Fibroblast of skin of right biceps (primary cell): ENCODE measurements around the gene CCNYL1.
"Not testable (repeated sequence)": the region's sequence is repeated elsewhere in the genome, so short reads cannot be mapped to it uniquely, and the experiment has no call there.

Source experiments
- DNase-seq: peaks from one replicate; pipeline ENCODE4 v3.0.0-alpha.2; 2013

CCNYL1 gene

DNA sequence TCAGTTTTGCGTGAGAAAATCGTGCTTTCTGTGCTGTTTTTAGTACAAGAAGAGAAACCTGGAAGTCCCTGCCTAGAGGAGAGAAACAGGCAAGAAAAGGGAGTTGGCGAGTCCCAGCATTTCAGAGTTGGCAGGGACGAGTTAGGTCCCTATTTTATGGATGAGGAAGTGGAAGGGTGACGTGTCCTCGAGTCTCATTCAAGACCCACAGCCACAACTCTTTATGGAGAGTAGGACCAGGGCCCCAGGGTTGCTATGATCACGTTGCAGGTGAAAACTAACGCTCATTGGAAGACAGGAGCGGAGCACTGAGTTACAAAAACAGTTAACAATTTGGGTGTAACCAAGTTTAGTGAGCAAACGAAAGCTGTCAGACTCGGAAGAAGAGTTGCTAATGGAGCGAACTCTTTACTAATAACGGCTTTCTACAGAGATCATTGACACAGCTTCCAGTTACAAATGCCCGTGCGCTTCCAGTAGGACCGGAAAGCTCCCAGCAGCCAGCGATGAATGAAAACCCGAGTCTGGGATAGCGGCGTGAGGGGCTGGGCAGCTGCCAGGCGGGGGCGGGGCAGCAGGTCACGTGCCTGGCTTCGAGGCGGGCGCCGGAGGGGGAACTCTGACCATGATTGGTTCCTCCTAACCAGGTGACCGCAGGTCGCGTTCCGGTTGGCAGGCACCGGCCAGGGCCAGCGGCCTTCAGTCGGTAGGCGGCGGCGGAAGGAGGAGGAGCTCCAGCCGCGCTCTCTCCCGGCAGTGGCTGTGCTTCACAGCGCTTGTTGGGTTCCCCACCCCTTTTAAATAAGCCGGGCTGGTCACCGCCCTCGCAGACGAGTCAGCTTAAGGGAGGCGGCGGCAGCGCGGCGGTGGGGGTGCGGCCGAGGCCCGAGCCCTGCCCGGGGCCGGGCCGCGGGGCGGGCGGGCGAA, at the start of gene CCNYL1:
Gene CCNYL1 (plus strand): TSS at position 827 of the 927 bp plus-strand sequence. CDS start 257 bp downstream, outside the sequence.
- DNase-seq = peak; percentile 99

DNA sequence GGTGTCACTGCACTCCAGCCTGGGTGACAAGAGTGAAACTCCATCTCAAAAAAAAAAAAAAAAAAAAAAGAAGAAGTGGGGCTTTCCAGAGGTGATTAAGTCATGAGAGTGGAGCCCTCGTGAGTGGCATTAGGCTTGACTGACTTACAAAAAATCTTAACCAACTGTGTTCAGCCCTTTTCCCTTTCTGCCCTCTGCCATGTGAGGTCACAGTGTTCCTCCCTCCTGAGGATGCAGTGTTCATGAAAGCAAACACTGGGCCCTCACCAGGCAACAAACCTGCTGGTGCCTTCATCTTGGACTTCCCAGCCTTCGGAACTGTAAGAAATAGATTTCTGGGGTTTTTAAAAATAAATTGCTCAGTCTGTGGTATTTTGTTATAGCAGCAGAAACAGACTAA, 49.2 kb upstream of the CCNYL1 start:
- no peak for DNase-seq

DNA sequence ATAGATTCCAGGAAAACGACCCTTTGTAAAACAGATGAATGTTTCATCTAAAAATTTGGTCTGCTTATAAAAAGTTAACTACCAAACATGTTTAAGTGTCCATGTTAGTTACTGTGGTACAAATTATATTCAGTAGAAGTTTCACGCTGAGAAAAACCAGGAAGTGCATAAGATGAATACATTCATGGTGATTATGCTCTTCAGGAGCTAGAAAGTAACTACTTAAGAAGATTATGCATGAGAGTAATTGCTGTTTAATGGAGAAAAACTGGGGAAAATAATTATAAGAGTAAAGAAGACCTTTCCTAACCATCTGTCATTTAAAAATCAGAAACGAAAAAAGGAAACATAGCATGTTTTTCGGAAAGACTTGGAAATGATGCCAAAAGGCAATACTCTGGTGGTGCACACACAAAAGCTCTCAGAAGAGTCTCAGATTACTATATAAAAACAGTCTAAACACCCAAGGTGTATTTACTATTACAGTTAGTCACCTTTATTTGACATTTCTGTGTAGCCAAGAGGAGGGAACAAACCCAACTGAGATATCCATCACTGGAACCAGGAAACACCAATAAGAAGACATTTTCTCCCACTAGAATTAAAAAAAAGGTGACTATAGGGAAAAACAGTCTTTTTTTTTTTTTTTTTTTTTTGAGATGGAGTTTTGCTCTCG, 47.4 kb upstream of the CCNYL1 start:
- no peak for DNase-seq

DNA sequence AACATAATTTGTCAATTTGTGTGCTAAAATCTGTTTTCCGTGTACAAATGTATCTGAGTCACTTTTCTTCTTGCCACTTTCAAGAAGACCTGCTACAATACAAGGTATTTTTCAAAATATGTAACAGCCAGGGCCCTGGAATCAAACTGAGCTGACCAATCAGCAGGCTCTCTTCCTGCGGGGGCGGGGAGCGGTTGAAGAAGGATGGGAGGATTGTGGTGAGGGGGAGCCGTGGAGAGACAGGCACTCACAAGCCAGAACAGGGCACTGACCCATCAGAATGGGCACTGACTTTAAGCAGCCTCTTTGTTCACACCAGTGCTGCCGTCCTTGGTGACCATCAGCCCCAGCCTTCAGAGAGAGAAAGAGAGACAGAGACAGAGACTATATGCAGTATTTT, 40.6 kb upstream of the CCNYL1 start:
- no peak for DNase-seq

DNA sequence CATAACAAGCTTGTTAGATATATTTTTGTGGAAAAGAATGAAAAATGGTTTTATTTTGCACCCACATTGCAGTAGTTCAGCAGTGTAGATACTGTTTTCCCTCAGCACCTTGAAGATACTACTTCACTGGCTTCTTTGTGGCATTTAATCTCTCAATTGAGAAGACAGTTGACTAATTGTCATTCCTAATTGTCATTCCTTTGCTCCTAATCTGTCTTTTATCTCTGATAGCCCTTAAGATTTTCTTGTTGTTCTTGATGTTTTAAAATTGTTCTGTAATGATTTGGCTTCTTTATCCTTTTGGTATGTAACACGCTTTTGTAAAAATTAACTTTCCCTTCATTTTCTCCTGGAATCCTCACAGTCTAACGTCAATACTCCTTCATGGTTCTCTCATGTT, 38.0 kb upstream of the CCNYL1 start:
- DNase-seq = no peak

DNA sequence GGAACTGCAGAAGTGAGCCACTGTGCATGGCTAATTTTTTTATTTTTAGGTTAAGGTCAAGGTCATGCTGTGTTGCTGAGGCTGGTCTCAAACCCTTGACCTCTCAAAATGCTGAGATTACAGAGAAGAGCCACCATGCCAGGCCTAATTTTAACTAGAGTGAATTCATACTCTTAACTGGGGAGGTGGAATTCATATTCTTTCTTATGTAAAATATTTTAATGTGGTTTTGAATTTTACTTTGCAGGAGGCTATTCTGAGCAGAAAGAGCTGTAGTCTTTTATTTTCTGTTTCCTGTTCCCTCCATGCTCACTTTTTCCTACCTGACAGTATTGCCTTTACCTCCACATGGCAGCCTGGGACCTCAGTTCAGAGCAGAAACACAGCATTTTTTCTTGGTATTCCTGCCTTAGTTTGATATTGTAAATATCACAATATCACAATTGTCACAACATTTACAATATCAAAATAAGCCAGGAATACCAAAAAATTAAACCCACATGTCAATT, 37.1 kb upstream of the CCNYL1 start:
- DNase-seq = no peak

DNA sequence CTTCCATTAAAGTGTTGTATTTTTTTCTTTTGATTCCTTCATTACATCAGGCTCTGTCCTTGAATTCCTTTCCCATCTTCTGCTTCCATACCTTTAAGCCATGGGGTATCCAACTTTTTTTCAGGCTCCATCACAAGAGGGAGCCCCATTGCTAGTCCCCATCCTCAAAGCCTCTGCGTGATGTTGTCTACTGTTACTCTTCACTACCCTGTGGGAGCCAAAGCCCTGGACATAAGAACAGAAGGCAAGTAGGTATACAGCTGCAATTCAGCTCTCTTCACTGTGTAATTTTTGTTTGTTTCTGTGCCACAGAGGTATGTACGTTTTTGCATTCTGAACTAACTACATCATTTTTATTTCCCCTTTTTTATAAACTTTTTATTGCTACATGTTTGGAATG, 36.6 kb upstream of the CCNYL1 start:
- DNase-seq = no peak

DNA sequence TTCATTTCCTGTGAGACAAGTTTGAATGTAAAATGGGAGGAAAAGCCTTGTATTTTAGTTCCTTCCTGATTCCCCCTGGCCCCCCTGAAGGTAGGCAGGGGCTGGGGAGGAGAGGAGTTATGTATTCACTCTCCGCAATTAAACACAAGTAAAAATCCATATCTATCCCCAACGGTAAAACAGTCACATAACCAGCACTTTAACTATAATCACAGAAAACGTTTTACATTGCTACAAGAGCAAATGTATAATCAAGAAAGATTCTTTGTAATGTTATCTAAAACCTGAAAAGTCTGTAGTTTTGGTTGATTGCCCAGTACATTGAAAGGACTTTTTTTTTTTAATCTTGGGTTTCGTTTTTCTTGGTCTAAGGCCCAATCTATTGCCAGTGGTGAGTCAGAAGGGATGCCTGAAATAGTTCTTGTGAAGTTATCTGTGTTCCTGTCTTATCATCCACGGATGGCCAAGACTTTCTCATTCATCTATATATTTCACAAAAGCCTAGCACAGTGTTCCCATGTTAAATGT, 34.5 kb upstream of the CCNYL1 start:
- DNase-seq = peak; percentile 88

DNA sequence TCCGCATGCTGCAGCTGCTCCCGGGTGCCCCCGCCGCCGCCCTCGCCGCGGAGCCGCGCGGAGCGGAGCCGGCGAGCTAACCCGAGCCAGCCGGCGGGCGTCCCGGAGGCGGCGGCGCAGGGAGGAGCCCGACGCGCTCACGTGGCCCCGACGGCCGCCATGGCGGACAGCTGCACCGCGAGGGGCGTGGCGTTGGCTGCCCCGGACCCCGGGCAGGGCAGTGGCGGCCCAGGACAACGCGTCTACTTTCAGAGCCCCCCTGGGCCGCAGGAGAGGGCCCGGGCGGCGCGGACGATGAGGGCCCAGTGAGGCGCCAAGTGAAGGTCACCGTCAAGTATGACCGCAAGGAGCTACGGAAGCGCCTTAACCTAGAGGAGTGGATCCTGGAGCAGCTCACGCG, 30.0 kb upstream of the CCNYL1 start:
- DNase-seq = no peak

DNA sequence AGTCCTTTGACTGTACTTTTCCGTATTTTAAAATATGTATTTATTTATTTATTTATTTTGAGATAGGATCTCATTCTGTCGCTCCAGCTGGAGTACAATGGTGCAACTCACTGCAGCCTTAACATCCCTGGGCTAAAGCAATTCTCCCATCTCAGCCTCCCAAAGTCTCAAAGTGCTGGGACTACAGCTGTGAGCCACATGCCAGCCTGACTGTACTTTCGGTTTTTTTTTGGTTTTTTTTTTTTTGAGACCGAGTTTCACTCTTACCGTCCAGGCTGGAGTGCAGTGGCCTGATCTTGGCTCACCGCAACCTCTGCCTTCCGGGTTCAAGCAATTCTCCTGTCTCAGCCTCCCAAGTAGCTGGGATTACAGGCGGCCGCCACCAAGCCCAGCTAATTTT, 28.9 kb upstream of the CCNYL1 start:
- DNase-seq = no peak

DNA sequence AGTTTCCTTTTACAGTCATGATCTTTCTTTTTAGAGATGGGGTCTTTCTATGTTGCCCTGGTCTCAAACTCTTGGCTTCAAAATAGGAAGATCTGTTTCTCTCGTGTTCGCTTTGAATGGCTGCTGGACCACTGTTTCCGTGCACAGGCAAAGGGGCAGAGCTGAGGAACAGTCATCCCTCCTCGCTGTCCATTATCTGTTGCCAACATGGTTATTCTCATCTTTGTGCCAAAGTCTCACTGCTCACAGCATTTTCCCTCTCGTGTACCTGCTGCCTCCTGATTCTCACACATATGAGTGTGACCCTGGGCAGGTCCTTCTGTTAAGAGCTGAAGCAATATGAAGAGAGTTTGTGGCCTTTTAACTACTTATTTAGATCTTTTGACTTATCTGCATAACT, 28.0 kb upstream of the CCNYL1 start:
- DNase-seq = no peak

DNA sequence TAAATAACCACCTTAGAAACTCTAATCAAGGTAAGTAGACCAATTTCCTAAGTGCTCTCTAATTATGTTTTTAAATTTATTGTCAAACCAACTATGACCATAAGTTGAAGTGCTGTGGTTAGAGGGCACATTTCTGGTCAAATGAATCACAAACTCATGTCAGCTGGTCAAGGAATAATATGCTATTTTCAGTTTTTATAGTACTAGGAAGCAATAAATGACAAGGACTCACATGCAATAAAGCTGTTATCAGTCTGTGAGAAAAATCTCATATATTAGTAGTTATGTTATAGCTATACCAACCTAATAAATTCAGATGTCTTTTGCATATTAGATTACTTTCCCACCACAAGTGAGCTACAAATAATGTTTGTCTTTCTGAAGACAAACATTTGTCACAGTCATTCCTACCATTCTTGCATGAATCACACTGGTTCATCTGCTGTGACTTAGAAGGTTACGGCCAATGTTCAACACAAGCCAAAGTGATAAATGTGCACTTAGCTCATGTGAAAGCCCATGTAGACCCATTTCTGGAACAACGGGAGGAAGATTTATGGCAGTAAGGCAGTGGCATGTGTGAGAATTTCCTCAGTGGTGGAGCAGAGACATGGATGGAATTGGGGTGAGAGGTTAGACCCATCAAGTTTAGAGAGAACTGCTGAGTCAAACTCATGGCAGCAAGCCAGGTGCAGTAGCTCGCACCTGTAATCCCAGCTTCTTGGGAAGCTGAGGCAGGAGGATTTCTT, 27.4 kb upstream of the CCNYL1 start:
- DNase-seq = peak; percentile 89

DNA sequence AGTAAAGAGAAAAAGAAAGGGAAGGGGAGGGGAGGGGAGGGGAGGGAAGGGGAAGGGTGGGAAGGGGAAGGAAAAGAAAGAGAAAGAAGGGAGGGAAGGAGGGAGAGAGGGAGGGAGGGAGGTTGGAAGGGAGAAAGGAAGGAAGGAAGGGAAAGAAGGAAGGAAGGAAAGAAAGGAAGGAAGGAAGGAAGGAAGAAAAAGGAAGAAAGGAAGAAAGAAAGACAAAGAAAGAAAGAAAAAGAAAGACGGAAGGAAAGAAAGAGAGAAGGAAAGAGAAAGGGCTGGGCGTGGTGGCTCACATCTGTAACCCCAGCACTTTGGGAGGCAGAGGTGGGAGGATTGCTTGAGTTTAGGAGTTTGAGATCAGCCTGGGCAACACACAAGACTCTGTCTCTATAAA, 24.6 kb upstream of the CCNYL1 start:
- DNase-seq = no peak

DNA sequence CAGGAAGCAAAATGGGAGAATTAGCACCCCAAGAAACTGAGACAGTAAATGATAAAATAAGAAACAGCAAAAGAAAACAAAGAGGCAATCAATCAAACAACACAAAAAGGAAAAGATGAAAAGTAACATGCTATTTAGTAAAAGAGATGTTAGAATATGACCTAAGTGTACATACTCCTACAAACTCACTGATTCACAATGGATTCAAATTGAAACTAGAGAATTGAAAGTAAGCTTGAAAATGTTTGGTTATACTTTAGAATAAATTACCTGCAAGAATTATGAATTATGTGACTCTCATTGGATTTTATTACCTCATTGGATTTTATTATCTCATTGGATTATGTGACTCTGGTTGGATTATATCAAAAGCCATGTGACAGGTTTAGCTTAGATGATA, 22.8 kb upstream of the CCNYL1 start:
- no peak for DNase-seq

DNA sequence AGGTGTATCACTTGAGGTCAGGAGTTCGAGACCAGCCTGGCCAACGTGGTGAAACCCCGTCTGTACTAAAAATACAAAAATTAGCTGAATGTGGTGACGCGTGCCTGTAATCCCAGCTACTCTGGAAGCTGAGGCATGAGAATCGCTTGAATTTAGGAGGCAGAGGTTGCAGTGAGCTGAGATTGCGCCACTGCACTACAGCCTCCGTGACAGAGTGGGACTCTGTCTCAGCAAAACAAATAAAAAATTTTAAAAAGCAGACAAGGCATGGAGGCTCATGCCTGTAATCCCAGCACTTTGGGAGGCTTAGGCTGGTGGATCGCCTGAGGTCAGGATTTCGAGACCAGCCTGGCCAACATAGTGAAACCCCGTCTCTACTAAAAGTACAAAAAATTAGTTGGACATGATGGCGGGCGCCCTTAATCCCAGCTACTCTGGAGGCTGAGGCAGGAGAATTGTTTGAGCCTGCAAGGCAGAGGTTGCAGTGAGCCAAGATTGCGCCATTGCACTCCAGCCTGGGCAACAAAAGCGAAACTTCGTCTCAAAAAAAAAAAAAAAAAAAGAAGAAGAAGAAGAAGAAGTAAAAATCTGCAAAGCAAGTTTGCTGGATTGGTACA, 20.5 kb upstream of the CCNYL1 start:
- not testable (repeated sequence) for DNase-seq

DNA sequence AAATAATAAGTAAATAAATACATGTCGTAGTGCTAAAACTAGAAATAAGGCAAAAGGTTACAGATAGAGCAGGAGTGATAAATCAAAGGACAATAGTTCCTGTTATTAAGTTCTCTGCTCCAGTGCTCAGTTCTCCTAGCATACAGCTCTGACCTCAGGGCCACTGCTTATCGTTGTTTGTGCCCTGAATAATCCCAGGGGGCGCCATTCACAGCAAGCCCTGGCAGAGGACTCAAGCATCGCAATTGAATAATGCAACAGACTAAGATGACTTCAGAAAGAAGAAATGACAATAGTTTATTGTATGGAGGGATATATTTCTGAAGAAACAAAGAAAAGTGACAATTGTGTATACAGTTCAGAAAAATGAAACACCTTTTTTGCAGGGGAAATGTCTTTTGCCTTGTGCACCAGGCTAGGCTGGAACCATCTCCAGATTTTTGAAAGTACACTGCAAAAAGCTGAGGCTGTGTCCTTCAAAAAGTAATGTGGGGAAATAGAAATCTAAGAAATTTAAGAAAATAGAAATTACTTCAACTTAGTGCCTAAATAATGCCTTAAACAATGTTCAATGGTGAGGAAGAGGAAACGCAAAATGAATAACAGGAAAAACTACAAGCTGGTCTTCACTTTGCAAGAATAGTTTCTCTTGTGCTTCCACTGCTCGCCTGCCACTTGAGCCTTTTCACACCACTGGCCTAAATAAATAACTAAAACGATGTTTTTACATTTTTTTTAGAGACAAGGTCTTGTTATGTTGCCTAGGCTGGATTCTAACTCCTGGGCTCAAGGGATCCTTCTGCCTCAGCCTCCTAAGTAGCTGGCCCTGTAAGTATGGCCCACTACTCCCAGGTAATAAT, 19.0 kb upstream of the CCNYL1 start:
- DNase-seq = no peak

DNA sequence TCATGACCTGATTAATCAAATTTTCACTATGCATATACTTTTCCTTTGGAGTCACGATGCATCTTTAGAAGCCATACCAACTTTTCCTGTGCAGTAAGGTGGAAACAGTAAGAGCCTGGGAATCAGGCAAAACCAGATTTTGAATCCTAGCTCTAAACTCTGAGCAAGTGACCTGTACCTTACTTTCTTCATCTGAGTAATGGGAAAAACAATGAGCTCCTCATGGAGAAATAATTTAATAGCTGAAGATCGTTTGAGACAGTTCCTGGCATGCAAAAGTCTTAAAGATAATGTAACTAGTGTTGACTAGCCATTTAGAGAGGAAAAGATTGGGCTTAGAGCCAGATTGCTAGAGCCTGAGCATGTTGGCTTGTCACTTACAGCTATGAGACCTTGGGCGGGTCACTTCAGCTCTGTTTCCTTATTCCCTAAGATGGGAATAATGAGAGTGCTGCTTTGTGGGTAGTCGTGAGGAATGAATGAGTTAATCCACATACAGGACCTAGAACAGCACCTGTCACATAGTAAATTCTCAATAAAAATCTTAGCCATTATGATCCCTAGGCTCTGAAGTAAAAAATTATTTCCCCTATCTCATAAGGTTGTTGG, 17.7 kb upstream of the CCNYL1 start:
- DNase-seq = no peak

DNA sequence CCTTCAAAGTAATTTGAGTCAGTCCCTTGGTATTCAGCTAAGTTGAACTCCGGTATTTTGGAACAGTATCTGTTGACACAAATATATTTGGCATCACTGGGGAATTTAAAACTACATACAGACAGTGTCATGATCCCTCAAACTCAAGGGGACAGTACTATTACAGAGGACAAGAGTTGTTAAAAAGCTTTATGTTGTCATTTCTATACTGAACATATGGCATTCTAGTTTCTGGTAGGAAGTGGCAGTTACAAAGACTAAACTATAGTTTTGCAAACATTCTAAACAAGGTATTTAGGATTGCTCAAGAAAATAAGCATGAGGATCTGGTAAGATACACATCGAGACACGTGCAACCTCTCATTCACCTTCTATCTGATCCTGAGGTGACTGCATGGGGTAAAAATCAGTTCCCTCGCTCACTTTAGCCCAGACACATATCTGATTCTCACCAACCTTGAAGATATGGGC, 16.6 kb upstream of the CCNYL1 start:
- peak; percentile 43 for DNase-seq

DNA sequence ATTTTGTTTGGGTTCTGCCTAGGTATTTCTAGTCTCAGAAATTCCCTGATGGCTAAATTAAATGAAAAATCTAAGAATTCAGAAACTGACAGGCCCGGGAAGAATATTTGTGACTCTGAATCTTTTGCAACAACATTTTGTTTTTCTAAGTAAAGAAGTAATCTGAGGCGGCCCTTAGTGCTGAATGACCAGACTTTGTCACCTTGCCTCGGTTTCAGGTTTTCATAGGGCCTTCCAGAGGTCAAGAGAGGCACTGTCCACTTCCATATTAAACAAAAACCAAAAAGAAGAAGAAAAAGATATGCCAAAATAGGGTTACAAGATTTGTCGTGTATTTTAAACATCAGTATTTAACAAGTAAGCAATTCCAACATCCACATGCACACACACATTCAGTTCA, 16.1 kb upstream of the CCNYL1 start:
- no peak for DNase-seq

DNA sequence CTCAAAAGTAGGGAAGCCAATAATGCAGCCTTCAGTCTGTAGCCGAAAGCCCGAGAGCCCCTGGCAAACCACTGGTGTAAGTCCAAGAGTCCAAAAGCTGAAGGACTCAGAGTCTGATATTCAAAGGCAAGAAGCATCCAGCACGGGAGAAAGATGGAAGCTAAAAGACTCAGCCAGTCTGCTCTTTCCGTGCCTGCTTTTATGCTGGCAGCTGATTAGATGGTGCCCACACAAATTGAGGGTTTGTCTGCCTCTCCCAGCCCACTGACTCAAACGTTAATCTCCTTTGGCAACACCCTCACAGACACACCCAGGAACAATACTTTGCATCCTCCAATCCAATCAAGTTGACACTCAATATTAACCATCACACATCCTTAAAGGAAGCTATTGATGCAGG, 14.5 kb upstream of the CCNYL1 start:
- DNase-seq = not testable (repeated sequence)

DNA sequence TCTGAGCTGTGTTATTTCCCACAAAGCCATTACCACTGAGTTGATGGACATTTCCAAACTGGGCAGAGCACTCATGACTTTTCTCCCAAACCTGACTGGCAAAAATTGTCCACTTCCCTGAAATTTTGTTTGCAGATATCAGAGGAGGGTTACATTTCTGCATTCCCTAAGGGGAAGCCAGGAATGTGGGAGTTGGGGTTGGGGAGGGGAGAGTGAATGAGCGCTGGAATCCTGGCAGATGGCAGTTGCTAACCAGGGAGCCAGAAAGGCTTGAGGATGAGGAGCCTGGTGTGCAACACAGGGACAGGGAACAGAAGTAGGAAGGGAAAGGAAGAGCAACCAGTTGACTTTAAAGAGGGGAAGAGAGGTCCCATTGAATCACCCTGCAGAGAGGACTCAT, 14.0 kb upstream of the CCNYL1 start:
- no peak for DNase-seq
